GM21529 (cell line): Measurements from ENCODE around the gene SELENOP.
"Not testable (repeated sequence)": the region's sequence is repeated elsewhere in the genome, so short reads cannot be mapped to it uniquely, and the experiment has no call there.

ENCODE experiments used
- ATAC-seq: cut with Tn5 transposase; IDR thresholded peaks from one replicate; pipeline ENCODE4 v1.9.1; 2021; ENCODE audit not compliant: unreplicated experiment

SELENOP gene

GRCh38 chr5:42826757-42827515, 15.2 kb upstream of the SELENOP start:
- no peak for ATAC-seq

DNA sequence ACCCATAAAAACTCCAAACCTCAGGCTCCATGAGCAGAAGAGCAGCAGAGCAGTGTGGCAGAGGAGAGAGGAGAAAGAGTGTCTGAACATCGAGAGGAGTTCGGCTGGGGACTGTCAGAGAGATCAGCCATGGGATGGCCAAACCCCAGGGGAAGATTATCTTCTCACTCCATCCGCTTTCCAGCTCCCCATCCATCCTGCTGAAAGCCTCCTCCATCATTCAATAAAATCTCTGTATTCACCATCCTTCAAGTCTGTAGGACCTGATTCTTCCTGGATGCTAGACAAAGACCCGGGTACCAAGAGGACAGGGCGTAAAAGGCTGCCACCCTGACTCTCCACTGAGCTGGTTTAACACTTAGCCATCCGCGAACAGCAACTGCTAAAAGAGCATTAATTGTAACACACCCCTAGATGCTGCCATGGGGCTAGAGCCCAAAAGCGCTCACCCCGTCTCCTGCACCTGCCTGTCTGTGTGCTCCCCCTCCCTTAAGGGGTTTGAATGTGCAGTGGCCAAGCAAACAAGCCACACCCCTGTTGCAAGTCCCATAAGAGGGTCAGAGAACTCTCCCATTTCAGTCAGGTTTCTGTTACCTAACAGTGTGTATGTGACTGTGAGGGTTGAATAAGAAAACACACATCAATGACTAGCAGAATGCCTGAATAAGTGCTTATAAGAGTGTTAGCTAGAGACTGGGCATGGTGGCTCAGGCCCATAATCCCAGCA, 13.9 kb upstream of the SELENOP start:
- no peak for ATAC-seq

GRCh38 chr5:42824347-42824976, 12.8 kb upstream of the SELENOP start:
- no peak for ATAC-seq

DNA sequence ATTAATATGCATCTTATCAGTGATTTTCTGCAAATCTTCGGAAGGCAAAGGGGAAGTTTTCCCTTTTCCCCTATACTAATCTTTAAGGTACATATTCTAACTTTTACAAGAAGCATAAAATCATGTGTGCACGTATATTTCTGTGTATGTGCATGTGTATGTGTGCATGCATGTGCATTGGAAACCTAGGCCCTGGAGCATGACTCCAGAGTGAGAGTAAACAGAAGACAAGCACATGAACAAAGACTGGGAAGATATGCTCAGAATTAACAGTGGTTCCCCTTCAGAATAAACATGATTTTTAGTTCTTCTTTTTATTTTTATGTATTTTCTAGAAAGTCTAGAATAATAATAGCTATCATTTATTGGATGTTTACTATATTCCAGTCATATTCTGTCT, 10.9 kb upstream of the SELENOP start:
- no peak for ATAC-seq

GRCh38 chr5:42819745-42820144, 8.1 kb upstream of the SELENOP start:
- ATAC-seq = no peak

GRCh38 chr5:42816546-42816945, 4.9 kb upstream of the SELENOP start:
- not testable (repeated sequence) for ATAC-seq

DNA sequence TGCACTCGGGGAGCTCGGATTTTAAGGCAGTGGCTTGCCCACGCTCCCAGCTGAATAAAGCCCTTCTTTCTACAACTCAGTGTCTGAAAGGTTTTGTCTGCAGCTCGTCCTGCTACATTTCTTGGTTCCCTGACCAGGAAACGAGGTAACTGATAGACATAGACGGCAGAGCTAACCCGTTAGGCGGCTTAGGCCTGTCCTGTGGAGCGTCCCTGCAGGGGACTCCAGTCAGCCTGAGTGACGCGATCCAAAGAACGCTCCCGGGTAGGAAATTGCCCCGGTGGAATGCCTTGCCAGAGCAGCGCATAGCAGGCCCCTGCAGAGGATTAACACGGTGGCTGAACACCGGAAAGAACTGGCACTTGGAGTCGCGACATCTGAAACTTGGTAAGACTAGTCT, 1.8 kb upstream of the SELENOP start:
- no peak for ATAC-seq

- ATAC-seq = no peak
Measured at GRCh38 chr5:42812620-42813019, 928 bp upstream of the SELENOP start.

GRCh38 chr5:42810834-42811590, 680 bp downstream of the SELENOP start:
- no peak for ATAC-seq

GRCh38 chr5:42808888-42809611, 2.6 kb downstream of the SELENOP start:
- no peak for ATAC-seq

- ATAC-seq = no peak
Measured at GRCh38 chr5:42807722-42808447, 3.8 kb downstream of the SELENOP start.

DNA sequence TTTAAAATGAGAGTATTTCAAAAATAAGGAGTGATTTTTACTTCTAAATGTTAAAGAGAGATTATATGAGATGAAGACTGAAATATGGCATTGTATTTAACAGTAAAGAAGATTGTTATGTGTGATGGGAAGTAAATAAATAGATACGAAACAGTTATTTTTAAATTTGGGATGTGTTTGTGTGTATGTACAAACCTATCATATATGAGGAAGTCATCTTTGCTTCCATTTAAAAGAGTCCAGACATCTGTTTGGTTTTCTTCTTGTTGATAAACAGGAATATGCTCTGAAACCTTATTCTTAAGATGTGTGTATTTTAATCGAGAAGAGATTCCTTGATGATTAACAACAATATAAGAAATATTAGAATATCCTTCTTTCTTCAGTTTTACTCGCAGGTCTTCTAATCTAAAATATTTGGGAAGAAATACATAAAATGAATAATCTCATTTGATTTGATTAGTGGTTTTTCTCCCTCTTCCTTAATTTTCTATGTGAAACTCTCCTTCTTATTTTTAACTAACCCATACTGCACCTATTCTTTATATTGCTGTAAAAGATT, 4.9 kb downstream of the SELENOP start:
- no peak for ATAC-seq

GRCh38 chr5:42806004-42806700, 5.5 kb downstream of the SELENOP start:
- no peak for ATAC-seq

DNA sequence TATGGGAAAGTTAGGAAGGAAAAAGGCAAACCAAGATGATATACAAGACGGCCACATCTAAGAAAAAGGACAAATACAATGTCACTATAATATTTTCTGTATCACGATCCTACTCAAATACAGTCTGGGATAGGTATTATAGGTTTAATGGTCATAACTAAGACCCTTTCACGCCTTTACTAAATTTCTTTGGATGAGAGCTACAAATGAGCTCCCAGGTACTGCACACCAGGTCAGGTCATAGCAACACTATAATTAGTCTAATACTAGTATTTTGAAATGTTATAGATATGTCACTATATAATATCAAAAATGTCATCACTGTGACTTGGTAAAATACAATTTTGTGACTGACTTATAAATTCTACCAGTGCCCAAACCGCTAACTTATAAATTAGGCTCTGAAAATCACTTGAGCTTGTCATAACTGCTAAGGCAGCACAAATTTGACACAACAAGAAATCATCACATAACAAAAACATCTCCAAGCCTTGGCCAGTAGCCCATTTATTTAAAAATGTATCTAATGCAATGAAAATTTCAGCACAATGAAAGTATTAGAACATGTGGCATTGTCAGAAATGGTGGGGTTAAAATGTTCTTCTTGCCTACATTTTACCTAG, 6.9 kb downstream of the SELENOP start:
- no peak for ATAC-seq

- ATAC-seq = no peak
Measured at GRCh38 chr5:42801516-42802166, 10.1 kb downstream of the SELENOP start.

GRCh38 chr5:42800748-42801330, 10.9 kb downstream of the SELENOP start:
- no peak for ATAC-seq

- no peak for ATAC-seq
Measured at GRCh38 chr5:42799668-42800114, 12.0 kb downstream of the SELENOP start.

DNA sequence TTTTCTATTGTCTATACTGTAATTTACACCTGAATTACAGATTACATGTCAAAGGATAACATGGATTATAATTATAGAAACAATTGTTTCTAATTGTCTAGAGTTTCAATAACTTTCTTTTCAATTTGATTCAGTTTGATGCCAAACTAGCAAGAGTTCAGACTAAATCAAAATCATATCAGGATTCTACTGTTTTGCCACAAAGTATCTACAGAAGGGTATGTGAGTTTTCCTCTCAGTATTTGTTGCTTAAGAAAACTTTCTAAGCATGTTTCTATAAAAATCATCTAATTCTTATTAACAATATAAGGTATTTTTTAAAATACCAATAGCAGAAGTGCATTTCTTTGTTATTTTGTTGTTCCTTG, 12.5 kb downstream of the SELENOP start:
- no peak for ATAC-seq
